UCSD-AML1 (cell line): Measurements from ENCODE around the gene PERCC1.

ENCODE experiments used
- DNase-seq: peaks from one replicate; lab custom pipeline; 2025; ENCODE audit not compliant: unreplicated experiment; lab: John Stamatoyannopoulos, UW

Gene PERCC1

GRCh38 chr16:1408171-1408837, 22.6 kb upstream of the PERCC1 start:
- peak; percentile 89 for DNase-seq

- DNase-seq, result no peak
Observed at GRCh38 chr16:1412847-1413246, 18.0 kb upstream of the PERCC1 start.

GRCh38 chr16:1413684-1414531, 17.0 kb upstream of the PERCC1 start:
- peak; percentile 76 for DNase-seq

GRCh38 chr16:1414532-1415260, 16.2 kb upstream of the PERCC1 start, which contains the start of gene UNKL:
Gene UNKL (minus strand): TSS chr16:1414704. CDS start chr16:1414691, 13 bp downstream.
- peak; percentile 77 for DNase-seq

GRCh38 chr16:1416521-1416941, 14.3 kb upstream of the PERCC1 start:
- no peak for DNase-seq

GRCh38 chr16:1420111-1420539, 10.8 kb upstream of the PERCC1 start:
- DNase-seq, result no peak

- no peak for DNase-seq
Observed at GRCh38 chr16:1422076-1422475, 8.8 kb upstream of the PERCC1 start.

- DNase-seq, result no peak
Observed at GRCh38 chr16:1424028-1424427, 6.8 kb upstream of the PERCC1 start.

GRCh38 chr16:1425616-1426370, 5.1 kb upstream of the PERCC1 start:
- DNase-seq, result no peak

- no peak for DNase-seq
Observed at GRCh38 chr16:1426734-1427471, 4.0 kb upstream of the PERCC1 start.

- DNase-seq, result no peak
Observed at GRCh38 chr16:1427473-1428461, 3.1 kb upstream of the PERCC1 start.

GRCh38 chr16:1428511-1428910, 2.4 kb upstream of the PERCC1 start:
- peak; percentile 64 for DNase-seq

- no peak for DNase-seq
Observed at GRCh38 chr16:1429012-1429411, 1.9 kb upstream of the PERCC1 start.

- no peak for DNase-seq
Observed at GRCh38 chr16:1429631-1430030, 1.2 kb upstream of the PERCC1 start.

- no peak for DNase-seq
Observed at GRCh38 chr16:1430214-1430758, 592 bp upstream of the PERCC1 start.

- DNase-seq, result no peak
Observed at GRCh38 chr16:1431497-1432270, 806 bp downstream of the PERCC1 start.

GRCh38 chr16:1432388-1433262, 1.7 kb downstream of the PERCC1 start:
- no peak for DNase-seq
